A673 (cell line): Measurements from ENCODE around the gene DIP2B.

Experiments
- CTCF ChIP-seq: fragments of 300-800, 200-600 bp; sonication (generic); conservative IDR thresholded peaks from 2 replicates; pipeline ENCODE4 v1.5.1; 2017; ENCODE audit warnings: low read depth, mild to moderate bottlenecking, antibody characterized with exemption, low read length, moderate library complexity, mixed read lengths
- EZH2 ChIP-seq: fragments of 200-600 bp; sonication (generic); IDR thresholded peaks from 2 replicates; pipeline ENCODE4 v1.6.1; 2017; ENCODE audit warnings: borderline replicate concordance, low read depth, mild to moderate bottlenecking, mixed read lengths, antibody characterized with exemption, low read length; ENCODE audit not compliant: poor library complexity, severe bottlenecking

- TF ChIP-seq CTCF = no peak
- TF ChIP-seq EZH2 = no peak
Observed at GRCh38 chr12:50569876-50570275, 65.1 kb downstream of the DIP2B start.
